ENCODE data around the gene NTM. TPM values are rescaled to one million over a fixed set of nuclear protein-coding genes. Genes with fewer than 3 reads are reported as not detected.

NTM gene
- total and polyA plus RNA-seq, 2 experiments from 2014 or later, result 25.9 to 49.0 TPM

DNA sequence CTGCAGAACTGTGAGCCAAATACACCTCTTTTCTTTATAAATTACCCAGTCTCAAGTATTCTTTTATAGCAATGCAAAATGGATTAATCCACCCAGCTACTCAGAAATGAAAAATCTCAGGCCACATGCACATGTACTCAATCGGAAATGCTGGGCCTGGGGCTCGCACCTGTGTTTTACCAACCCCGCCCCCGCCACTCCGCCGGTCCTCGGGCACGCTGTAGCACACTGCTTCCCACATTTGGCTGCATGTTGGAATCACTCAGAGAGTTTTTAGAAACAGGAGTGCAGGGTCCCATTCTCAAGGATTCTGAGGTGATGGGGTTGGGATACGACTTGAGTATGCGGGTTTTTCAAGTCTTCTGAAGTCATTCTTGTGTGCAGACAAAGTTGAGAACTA is 284.4 kb downstream of the NTM start:
- no peak overlapping the region for H3K9ac ChIP-seq
- H3K4me3 ChIP-seq, result no peak overlapping the region
- whole genome bisulfite sequencing, 2 experiments (ENCODE audit: low coverage in 1 of 2, low lambda C conversion rate in 2 of 2, missing lambda C conversion rate in 2 of 2), result 75 to 83% methylated on average over 10 of the region's 10 CpGs
- TF ChIP-seq EZH2phosphoT487 (IDR thresholded peaks at IDR 0.05; ENCODE audit: insufficient read depth, low read depth) (no peak), EZH2 (IDR thresholded peaks at IDR 0.05; ENCODE audit: insufficient read depth, poor library complexity, severe bottlenecking) (no peak)
- no peaks in the 10 kb centered on the region for H3K4me1 ChIP-seq (ENCODE audit: insufficient read depth)
- H3K9me2 ChIP-seq (ENCODE audit: insufficient read depth), result no peaks in the 10 kb centered on the region
- H3K27me3 ChIP-seq (replicated peaks; ENCODE audit: insufficient read depth), result peaks cover 12% of the 10 kb centered on the region; the same call in 1 of the 2 replicates
- no peaks in the 10 kb centered on the region for H3K9me3 ChIP-seq (ENCODE audit: low read depth)
- H3K79me2 ChIP-seq (ENCODE audit: insufficient read depth), result no peaks in the 10 kb centered on the region
- H3F3A ChIP-seq (ENCODE audit: insufficient read depth), result no peaks in the 10 kb centered on the region
- no peak for DNase-seq
- in situ Hi-C loops (cut with MboI), result loop anchor here (25.0 kb wide), 1 partner anchor 243 kb away; no protein-coding TSS in a partner anchor
- H4K20me1 ChIP-seq (ENCODE audit: insufficient read depth), result no peaks in the 10 kb centered on the region
- no peak overlapping the region for H3K27ac ChIP-seq
- no peak overlapping the region for H3K4me2 ChIP-seq (ENCODE audit: unreplicated experiment)
- no peak overlapping the region for H2AFZ ChIP-seq
- no peaks in the 10 kb centered on the region for H3K36me3 ChIP-seq (ENCODE audit: low read depth)

DNA sequence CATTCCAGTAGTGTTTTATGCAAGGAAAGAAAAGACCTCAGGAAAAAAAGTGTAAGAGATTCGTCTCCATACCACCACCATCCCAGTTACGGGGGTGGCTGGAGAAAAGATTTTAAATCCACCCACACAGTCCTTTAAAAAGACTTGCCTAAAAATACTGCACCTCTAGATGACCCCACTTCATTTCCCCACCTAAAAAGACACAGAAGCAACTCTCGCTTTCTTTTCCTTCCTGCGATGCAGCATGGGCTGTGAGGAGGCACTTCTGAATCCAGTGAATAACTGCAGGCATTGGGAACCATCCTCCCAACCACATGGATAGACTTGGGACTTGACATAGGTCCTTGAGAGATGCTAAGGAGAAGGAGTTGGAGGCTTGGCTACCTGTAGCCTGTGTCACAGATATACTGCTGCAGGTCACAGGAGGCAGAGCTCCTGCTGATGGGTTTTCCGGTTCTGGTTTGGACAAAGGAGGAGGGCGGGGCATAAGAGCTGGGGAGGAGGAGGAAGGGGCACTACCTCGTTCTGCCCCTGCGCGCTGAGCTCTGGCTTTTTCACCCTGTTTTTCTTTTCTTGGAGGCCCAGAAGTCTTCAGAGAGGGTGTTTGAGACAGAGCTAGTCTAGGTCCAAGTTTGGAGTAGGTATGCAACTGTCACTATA is 285.9 kb downstream of the NTM start:
- Histone ChIP-seq H3F3A (ENCODE audit: insufficient read depth) (no peaks in the 10 kb centered on the region), H4K20me1 (ENCODE audit: insufficient read depth) (no peaks in the 10 kb centered on the region), H3K4me2 (ENCODE audit: unreplicated experiment) (no peak overlapping the region), H3K9ac (no peak overlapping the region), H3K9me3 (ENCODE audit: low read depth) (no peaks in the 10 kb centered on the region), H2AFZ (no peak overlapping the region), H3K27me3 (replicated peaks; ENCODE audit: insufficient read depth) (peaks cover 12% of the 10 kb centered on the region; the same call in 1 of the 2 replicates), H3K79me2 (ENCODE audit: insufficient read depth) (no peaks in the 10 kb centered on the region), H3K4me3 (no peak overlapping the region), H3K27ac (no peak overlapping the region), H3K36me3 (ENCODE audit: low read depth) (no peaks in the 10 kb centered on the region), H3K4me1 (ENCODE audit: insufficient read depth) (0 out of 2 replicates have a peak, but pooled peaks cover 5% of the 10 kb centered on the region), H3K9me2 (ENCODE audit: insufficient read depth) (no peaks in the 10 kb centered on the region)
- TF ChIP-seq EZH2phosphoT487 (IDR thresholded peaks at IDR 0.05; ENCODE audit: insufficient read depth, low read depth) (no peak), EZH2 (IDR thresholded peaks at IDR 0.05; ENCODE audit: insufficient read depth, poor library complexity, severe bottlenecking) (no peak)
- in situ Hi-C loops (cut with MboI), result loop anchor here (25.0 kb wide), 1 partner anchor 244 kb away; no protein-coding TSS in a partner anchor
- 42% methylated on average over 6 to 9 of the region's 9 CpGs for WGBS, 2 experiments (ENCODE audit: low coverage in 1 of 2, low lambda C conversion rate in 2 of 2, missing lambda C conversion rate in 2 of 2)
- DNase-seq, result no peak

DNA sequence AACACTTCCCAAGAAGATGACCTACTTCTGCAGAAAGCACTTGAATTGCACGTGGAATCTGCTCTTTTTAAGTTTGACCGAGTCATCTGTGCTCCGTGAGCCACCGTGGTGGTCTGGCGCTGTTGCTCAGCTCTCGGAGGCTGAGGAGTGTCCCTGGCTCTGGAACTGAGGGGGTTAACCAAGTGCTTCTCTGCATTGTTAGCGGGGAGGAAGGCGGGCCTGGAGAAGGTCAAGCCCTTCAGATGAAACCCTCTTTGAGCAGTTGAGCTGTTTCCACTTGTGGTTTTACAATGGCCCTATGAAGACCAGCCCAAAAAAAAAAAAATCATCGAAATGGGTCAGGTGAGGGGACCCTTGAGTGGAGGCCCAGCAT is 286.4 kb downstream of the NTM start:
- H3K4me2 ChIP-seq (ENCODE audit: unreplicated experiment), result no peak overlapping the region
- 30 to 31% methylated on average over 9 of the region's 9 CpGs for WGBS, 2 experiments (ENCODE audit: low coverage in 1 of 2, low lambda C conversion rate in 2 of 2, missing lambda C conversion rate in 2 of 2)
- H3F3A ChIP-seq (ENCODE audit: insufficient read depth), result peaks cover 5% of the 10 kb centered on the region; the same call in 1 of the 2 replicates
- in situ Hi-C loops (cut with MboI), result loop anchor here (25.0 kb wide), 1 partner anchor 245 kb away; no protein-coding TSS in a partner anchor
- H3K27me3 ChIP-seq (replicated peaks; ENCODE audit: insufficient read depth), result peaks cover 12% of the 10 kb centered on the region; the same call in 1 of the 2 replicates
- DNase-seq, result no peak
- no peaks in the 10 kb centered on the region for H3K9me2 ChIP-seq (ENCODE audit: insufficient read depth)
- H4K20me1 ChIP-seq (ENCODE audit: insufficient read depth), result no peaks in the 10 kb centered on the region
- H2AFZ ChIP-seq, result no peak overlapping the region
- H3K4me1 ChIP-seq (ENCODE audit: insufficient read depth), result peaks cover 10% of the 10 kb centered on the region; the same call in 1 of the 2 replicates
- no peaks in the 10 kb centered on the region for H3K36me3 ChIP-seq (ENCODE audit: low read depth)
- no peak overlapping the region for H3K27ac ChIP-seq
- TF ChIP-seq EZH2phosphoT487 (IDR thresholded peaks at IDR 0.05; ENCODE audit: insufficient read depth, low read depth) (no peak), EZH2 (IDR thresholded peaks at IDR 0.05; ENCODE audit: insufficient read depth, poor library complexity, severe bottlenecking) (no peak)
- H3K4me3 ChIP-seq, result no peak overlapping the region
- no peaks in the 10 kb centered on the region for H3K79me2 ChIP-seq (ENCODE audit: insufficient read depth)
- no peak overlapping the region for H3K9ac ChIP-seq
- no peaks in the 10 kb centered on the region for H3K9me3 ChIP-seq (ENCODE audit: low read depth)

DNA sequence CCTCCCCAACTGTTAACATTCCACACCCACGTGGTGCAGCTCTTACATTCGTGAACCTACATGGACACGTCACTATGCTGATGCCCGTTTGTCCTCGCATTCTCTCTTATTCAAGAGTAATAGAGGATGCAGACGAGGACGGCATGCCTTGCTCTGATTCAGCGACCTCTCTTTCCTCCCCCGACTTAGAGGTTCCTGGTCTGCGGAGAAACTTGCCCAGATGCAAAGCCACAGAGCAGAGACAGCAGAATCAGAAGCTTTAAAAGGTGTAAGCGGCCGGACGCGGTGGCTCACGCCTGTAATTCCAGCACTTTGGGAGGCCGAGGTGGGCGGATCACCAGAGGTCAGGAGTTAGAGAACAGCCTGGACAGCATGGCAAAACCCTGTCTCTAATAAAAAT is 288.0 kb downstream of the NTM start:
- Histone ChIP-seq H3K9me2 (ENCODE audit: insufficient read depth) (no peaks in the 10 kb centered on the region), H3K27ac (no peak overlapping the region), H3K27me3 (replicated peaks; ENCODE audit: insufficient read depth) (peaks cover 10% of the 10 kb centered on the region; the same call in 1 of the 2 replicates), H3K9me3 (ENCODE audit: low read depth) (no peaks in the 10 kb centered on the region), H2AFZ (no peak overlapping the region), H3K36me3 (ENCODE audit: low read depth) (no peaks in the 10 kb centered on the region), H3K9ac (no peak overlapping the region), H3F3A (ENCODE audit: insufficient read depth) (peaks cover 6% of the 10 kb centered on the region; the same call in 1 of the 2 replicates), H3K79me2 (ENCODE audit: insufficient read depth) (no peaks in the 10 kb centered on the region), H3K4me3 (no peak overlapping the region), H3K4me1 (ENCODE audit: insufficient read depth) (peaks cover 17% of the 10 kb centered on the region), H4K20me1 (ENCODE audit: insufficient read depth) (no peaks in the 10 kb centered on the region), H3K4me2 (ENCODE audit: unreplicated experiment) (no peak overlapping the region)
- 84 to 85% methylated on average over 16 to 17 of the region's 17 CpGs for WGBS, 2 experiments (ENCODE audit: low coverage in 1 of 2, low lambda C conversion rate in 2 of 2, missing lambda C conversion rate in 2 of 2)
- in situ Hi-C loops (cut with MboI), result loop anchor here (25.0 kb wide), 1 partner anchor 246 kb away; no protein-coding TSS in a partner anchor
- DNase-seq, result no peak
- no peak for TF ChIP-seq EZH2 (IDR thresholded peaks at IDR 0.05; ENCODE audit: insufficient read depth, poor library complexity, severe bottlenecking)
- no peak for TF ChIP-seq EZH2phosphoT487 (IDR thresholded peaks at IDR 0.05; ENCODE audit: insufficient read depth, low read depth)

Measured in GM23248 (cell line).